HuH-7 (cell line): ENCODE results near the gene PPEF2.
A peak's percentile ranks its signal among the peaks of the same experiment; 100 is the strongest.

ENCODE experiments used
- DNase-seq: peaks from one replicate; pipeline ENCODE4 v3.0.0; 2011; ENCODE audit warnings: low spot score

PPEF2 gene

DNA sequence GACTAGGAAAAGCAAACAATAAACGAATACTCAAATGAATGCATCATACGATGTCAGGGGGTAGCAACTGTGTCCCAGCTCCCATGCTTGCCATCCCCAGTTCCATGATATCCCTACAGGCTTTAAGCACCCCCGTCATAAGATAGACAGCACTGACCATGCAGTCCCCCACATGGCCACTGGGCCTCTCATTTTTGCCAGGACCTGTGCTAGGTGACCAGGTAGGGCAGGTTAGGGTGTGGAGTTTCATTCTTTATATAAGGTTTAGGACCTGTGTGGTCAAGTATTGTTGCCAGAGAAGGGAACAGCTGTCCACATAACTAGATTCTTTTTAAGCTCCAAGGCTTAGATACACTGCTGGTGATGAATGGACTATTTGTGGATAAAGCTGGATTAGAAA is 9.7 kb downstream of the PPEF2 start:
- DNase-seq: peak; percentile 43

DNA sequence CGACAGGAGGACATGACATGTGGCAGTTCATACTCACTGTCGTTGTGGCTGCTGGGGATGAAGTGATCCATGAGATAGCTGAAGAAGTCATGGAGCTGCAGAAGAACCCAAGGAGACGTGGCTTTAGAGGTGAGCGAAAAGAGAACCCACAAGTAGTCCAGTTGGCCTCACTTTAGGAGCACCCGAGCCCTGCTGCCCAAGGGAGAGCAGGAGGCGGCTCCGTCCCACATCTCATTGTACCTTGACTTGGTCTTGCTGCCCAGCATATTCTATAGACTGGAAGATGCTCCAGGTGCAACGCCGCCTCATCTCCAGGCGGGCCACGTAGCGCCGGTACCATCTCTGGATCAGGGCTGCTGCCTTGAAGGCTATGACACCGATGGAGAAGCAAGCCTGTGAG is 10.6 kb downstream of the PPEF2 start:
- DNase-seq: no peak

DNA sequence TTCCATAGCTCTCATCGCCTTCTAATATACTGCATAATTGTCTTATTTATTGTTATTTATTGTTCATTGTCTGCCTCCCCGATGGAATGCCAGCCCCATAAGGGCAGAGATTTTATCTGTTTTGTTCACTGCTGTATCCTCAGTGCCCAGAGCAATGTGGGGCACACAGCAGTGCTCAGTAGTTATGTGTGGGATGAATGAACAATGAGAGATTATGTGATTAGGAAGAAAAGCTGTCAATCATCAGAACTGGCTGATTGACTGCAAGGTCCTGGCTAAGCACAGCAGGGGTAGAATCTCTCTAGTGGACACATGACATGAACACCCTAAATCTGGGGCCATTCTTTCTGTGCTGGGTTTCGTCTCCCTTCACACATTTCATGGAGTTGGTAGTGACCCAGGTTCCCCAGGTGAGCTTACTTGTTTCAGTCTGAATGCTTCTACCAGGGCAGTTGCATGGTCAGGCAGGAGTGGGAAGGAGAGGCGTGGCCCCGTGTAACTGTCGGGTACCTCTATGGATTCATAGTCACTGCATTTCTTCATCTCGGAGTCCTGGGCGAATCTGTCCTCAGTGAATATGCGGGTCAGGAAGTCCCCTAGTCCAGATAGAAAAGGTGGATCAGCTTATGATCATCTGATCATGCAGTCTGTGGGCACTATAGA is 12.6 kb downstream of the PPEF2 start:
- no peak for DNase-seq

DNA sequence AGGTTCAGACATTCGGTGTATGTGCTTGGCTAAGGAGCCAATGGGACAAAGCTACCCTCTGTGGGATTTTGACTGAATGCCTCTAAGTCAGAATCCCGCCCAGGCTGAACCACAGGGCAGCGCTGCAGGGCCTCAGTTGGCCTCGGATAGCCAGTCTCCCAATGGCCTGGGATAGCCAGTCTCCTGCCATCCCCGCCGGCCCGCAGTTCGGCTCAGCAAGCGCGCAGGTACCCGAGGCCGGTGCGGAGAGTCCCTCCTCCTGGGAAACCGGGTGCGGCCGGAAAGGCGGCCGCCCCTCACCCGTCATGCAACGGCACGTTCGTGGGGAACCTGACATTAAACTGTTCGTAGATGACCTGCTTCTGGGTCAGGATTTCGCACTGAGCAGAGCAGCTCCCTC is 16.1 kb downstream of the PPEF2 start:
- no peak for DNase-seq

DNA sequence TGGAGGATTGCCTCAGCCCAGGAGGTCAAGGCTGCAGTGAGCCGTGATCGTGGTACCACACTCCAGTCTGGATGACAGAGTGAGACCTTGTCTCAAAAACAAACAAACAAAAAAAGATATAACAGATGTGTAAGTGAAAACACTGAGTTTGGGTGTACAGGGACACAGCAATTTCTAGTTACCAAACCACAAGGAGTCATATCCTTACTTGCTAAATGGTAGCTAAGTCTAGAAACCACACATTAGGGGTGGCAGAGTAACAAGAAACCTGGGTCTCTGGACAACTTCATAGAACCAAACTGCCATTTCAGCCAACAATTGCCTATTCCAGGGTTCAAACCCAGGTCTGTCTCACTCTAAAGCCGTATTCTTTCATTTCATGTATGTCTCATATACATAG is 20.8 kb downstream of the PPEF2 start:
- DNase-seq: no peak

DNA sequence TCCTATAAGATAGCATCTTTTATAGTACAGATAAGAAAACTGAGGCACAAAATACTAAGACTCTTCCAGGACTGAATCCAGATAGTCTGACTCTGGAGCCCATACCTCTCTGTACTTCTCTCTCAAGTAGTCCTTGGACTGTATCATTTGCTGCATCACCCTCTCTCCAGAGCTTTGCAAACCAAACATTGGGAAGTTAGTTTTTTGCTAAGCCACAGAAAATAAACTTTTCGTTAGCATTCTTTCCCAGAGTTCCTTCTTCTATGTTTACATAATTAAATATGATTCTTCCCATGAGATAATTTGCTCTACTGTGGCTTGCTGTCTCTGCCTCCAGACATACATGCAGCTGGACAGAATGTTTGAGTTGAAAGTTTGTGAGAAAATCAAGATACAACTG is 22.0 kb downstream of the PPEF2 start:
- DNase-seq: no peak

DNA sequence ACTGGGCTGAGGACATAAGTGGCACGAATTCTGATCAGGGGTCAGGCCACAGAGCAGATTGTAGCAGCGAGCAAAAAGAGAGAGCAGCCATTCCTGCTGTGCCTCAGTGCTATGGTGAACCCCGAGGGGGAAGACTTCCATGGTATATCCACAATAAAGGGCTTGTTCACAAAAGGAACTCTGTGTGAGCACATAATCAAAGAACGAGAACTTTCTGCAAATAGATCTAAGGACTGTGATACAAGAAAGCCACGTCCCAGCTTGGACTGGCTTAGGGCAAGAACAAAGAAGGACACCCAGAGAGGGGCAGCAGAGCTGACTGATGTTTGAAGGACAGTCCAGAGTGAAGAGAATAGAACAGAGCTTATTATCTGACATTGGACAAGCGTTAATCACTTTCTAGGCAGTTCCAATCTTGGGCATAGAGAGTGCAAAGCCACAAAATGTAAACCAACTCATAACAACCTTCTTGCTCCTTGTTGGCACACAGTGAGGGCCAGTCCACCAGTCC is 24.0 kb downstream of the PPEF2 start:
- no peak for DNase-seq

DNA sequence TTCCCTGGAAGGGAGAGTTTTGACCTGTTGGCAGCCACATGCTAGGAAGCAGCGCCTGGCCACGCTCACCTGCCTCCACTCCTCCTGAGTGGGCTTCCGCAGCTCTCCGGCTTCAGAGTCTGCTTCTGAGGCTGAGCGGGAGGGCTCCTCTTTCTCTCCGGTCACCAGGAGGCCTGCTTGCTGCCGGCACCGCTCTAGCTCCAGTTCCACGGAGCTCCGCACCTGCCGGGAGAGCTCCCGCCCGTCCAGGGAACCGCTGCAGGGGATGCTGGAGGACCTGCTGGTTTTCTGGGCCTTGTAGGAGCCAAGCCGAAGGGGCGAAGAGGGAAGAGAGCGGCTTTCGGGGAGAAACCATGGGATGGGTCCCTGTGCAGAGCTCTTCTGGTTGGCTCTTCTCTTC is 26.0 kb downstream of the PPEF2 start:
- DNase-seq: no peak

DNA sequence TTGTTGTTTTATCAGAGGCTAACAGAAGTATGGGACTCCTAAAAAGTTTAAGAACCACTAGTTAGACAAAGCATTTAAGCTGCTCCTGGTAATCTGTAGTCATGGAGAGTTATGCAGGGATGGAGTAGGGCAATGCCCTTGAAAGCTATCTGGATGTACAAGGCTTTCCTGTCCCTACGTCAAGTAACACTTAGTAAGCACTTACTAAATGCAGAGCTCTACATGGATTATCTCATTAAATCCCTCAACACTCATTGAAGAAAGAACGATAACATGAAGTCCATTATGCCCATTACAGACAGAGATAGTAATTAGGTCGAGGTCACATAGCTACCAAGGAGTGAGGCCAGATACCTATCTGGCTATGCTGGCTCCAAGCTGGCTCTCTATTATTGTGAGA is 33.2 kb downstream of the PPEF2 start:
- DNase-seq: no peak

DNA sequence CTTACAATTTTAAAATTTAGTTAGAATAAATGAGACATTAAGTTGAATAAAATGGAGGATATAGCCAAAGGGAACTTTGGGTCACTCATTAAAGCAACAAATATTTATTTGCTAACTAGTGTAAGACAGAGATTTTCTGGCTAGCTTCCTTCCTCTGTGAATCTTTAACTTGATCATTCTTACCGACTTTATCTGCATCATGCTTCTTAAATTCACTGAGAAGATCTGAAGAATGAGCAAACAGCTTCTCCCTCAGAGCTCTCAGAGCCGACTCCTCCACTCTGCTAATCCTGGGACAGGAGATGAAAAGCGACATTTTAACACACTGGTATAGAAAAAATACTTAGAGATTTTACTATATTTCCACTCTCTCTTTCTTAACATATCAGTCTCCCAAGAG is 35.1 kb downstream of the PPEF2 start:
- no peak for DNase-seq

DNA sequence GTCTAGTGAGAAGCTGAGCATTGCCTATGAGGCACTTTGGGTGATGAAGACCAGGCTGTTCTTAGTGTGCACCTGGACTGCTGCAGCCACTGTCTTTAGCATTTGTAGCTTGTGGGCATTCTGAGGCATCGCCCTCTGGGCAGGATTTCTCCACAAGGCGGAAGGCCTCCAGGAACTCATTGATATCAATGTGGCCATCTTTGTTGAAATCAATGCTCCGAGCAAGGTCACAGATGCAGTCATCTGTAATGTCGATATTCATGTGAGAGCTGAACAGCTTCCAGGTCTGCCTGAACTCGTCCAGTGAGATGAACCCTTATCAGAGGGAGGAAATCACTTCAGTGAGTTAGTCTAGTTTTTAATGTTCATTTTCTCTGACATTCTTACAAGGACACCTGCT is 41.6 kb downstream of the PPEF2 start:
- DNase-seq: no peak

DNA sequence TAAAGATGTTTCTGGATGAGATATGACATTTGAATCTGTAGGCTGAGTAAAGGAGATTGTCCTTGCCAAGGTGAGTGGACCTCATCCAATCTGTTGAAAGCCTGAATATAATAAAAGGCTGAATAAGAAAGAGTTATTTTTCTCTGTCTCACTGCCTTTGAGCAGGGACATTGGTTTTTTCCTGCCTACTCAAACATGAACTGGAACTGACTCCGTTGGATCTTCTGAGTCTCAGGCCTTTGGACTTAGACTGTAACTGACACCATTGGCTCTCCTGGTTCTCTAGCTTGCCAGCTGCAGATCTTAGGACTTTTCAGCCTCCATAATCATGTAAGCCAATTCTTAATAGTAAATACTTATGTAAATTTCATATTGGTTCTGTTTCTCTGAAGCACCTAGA is 43.5 kb downstream of the PPEF2 start:
- DNase-seq: no peak

DNA sequence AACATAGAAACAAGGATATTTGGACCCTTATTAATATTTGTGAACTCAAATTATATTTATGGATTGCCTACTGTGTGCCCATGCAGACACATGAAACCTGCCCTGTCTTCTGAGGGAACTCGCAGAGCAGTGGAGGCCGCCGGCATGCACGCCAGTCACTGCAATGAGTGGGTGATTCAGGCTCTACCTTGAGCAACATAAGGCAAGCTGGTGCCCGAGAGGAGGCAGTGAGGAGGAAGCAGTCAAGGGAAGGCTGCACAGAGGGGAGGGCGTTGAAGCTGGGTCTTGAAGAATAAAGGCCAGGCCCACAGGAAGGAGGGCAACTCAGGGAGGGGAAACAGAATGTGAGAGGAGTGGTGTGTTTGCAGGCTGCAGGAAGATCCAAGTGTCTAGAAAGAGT is 52.8 kb downstream of the PPEF2 start:
- no peak for DNase-seq

DNA sequence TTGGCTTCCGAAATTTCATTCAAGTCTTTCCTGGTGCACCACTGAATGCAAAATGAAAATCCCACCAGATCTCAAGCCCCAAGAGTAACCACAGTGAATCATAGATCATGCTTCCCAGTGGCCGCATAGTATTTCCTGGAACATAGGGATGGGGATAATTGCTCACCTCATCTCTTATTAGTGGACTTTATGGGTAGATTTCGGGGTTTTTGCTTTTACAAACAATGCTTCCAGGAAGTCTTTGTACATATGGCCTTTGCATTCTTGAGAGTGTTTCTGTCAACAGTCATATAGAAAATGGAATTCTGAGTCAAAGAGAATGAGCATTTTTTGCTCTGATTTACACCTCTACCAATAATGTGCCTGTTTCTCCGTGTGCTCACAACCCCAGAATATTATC is 53.4 kb downstream of the PPEF2 start:
- no peak for DNase-seq

DNA sequence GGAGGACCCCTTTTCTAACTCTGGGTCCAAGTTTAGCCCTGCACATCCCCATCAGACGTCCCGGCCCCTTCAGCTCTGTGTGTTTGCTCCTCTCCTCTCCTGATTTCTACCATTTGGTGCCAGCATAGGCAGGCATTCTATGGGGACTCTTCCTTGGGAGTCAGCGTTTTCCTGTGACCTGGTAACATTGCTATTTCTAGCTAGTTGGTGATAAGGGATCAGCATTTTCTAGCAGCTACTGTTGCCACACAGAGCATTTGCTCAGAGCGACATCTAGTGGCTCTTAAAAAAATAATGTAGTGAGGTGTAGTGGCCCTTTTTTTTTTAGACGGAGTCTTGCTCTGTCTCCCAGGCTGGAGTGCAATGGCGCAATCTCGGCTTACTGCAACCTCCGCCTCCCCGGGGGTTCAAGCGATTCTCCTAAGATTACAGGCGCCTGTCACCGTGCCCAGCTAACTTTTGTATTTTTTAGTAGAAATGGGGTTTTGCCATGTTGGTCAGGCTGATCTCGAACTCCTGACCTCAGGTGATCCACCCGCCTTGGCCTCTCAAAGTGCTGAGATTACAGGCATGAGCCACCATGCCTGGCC is 54.0 kb downstream of the PPEF2 start:
- DNase-seq: peak; percentile 71

DNA sequence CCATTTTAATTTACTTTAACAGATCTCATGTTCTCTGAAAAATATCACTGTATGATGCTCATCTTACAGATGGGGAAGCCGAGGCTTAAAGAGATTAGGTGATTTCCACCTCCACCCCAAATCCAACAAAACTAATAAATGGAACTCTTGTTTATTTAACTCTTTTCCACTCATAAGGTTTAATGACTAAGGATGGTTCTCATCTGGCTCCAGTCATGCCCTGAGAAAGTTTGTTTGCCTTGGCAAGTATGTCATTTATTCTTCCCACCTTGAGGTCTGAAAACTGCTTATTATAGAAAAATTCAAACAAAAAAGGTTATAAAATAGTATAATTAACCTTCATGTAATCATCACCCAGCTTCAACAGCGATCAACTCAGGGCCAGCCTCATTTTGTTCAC is 56.3 kb downstream of the PPEF2 start:
- no peak for DNase-seq

DNA sequence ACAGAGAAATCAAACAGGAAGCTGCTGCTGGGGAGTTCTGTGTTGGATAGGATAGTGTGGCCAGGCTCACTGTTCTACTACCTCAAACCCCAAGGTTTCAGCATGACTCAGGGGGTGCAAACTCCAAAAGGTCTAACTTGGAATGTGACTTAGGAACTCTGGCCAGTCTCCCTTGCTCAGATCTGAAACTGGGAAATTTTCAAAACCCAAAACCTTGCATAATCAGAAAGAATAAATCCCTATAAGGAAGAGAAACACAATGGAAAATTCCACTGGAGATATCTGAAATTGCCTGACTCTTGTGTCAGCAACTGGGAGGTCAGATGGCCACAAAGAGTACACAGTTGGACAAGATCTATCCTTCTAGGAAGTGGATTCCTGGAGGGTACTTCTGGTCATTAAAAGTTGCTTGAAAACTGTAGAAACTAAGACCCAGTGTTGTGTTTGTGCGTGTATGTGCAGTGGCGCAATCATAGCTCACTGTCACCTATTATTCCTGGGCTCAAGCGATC is 58.0 kb downstream of the PPEF2 start:
- DNase-seq: peak; percentile 36

DNA sequence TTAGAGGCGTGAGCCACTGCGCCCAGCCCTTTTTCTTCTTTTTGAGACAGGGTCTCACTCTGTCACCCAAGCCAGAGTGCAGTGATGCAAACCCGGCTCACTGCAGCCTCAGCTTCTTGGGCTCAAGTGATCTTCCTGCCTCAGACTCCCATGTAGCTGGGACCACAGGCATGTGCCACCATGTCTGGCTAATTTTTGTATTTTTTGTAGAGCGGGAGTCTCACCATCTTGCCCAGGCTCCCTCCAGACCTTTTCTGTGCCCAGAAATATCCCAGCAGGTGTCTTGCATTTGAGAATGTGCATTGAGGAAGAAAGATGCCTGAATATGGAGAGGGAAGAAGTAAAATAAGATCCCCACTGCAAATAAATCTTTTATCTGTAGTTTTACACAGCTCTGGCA is 58.7 kb downstream of the PPEF2 start:
- DNase-seq: no peak

DNA sequence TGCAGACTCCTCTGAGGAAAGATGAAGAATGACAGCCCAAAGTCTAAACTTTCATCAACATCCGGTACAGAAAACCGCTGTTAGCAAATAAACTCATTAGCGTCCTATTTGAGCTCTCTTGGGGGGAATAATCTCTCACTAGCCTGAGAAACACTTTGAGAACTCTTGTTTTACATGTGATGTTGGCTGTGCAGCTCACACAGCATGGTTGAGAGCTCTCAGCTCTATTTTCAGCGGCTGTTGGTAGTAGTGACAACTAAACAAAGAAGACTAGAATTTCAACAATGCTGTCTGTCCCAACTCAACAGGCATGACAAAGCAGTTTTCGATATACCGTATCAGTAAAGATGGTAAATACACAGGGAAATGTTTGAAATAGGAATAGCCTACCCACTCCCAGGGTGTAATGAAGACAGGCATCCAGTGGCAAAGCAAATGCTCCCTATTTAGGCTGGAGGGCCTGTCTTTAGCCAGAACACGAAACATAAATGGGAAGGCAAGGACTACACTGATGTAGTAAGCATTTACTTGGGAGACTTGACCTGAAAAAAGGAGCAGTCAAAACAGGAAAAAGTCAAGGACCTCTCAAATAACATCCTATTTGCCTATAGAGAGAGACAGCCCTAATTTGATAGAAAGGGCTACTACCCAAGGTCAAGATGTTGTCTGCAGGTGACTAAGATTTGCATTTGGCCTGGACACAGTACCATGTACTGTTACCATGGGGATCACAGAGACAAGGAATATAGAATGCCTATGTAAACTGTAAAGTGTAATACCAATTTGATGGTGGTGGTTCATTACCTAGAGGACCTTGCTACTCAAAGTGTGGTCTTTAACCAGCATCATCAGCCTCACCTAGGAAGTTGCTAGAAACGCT is 60.4 kb downstream of the PPEF2 start:
- DNase-seq: peak; percentile 8

DNA sequence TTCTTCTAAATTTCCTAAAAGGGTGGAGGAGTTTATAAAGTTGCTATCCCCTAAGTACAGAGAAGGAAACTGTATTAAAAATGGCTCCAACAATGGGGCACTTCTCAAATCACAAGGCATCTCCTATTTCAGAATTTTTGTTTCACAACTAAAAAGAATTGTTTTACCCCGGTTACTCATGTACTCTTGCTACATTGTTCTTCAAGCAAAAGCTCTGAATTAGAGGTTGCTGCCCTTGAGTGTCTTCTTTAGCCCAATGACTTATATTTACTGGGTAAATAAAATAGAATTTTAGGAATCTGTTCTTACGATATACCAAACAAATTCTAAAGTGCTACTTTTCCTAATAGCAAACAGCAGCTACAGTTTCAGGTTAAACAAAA is 67.5 kb downstream of the PPEF2 start:
- no peak for DNase-seq

DNA sequence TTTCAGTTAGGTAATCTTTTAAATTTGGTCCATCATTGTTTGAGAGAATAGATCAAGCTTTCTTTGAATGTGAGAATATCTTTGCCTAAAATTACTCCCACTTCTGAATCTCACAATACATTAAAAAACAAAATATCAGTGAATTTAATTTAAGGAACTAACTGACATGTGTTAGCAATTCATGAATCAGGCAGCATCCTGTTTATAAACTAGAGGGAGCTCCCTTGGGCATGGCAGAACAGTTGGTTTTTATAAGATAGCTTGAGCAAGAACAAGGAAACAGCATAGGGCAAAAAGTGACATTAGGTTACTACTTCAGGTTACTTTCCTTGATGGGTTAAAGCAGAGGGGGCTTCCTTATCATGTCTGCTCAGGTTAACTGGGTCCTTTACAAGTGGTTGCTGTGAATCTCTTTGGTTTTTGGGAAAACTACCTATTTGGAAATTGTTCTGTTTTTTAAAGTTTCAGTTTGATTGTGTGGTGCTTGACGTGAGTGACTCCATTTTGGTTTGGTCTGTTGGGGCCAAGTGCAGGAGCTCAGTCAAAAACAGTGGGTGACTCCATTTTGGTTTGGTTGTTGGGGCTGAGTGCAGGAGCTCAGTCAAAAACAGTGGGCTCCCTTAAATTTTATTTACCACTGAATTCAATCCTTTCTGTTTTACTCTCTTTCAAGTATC is 68.0 kb downstream of the PPEF2 start:
- no peak for DNase-seq

DNA sequence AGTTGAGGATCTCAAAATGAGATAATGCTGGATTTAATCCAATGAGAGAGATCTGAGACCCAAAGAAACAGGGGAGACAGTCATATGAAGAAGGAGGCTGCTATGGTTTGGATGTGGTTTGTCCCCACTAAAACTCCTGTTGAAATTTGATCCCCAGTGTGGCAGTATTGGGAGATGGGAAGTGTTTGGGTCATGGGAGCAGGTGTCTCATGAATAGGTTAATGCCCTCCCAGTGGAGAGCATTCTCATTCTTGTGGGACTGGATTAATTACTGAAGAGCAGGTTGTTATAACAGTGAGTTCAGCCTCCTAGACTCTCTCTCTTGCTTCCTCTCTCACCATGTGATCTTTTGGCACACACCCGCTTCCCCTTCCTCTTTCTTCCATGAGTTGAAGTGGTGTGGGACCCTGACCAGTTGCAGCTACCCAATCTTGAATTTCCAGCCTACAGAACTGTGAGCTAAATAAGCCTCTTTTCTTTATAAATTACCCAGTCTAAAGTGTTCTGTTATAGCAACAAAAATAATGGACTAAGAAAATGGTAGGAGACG is 70.3 kb downstream of the PPEF2 start:
- no peak for DNase-seq
